K562 (cell line): ENCODE data around the gene MCCD1. TPM values are rescaled to one million over a fixed set of nuclear protein-coding genes. Genes with fewer than 3 reads are reported as not detected.

Source experiments
- CEBPG ChIP-seq, 3 experiments: fragments of 200-800 bp in 1 of 3; sonication (Bioruptor generic) in 1 of 3; sonication (generic) in 1 of 3; formaldehyde crosslinking in 1 of 3; IDR thresholded peaks in 2 of 3; conservative IDR thresholded peaks in 1 of 3; 2 replicates each; pipeline versions ENCODE4 v1.6.1 to v1.8.0; 2016 to 2022; ENCODE audit warnings: missing compliant biosample characterization in 2 of 3, missing genetic modification characterization in 2 of 3, mild to moderate bottlenecking in 1 of 3, missing genetic modification reagents in 1 of 3
- CGGBP1 ChIP-seq: fragments of 250-450 bp; sonication (Bioruptor Pico); IDR thresholded peaks from 2 replicates; pipeline ENCODE4 v1.9.0; 2021; ENCODE audit warnings: mild to moderate bottlenecking
- FOXK1 ChIP-seq: sonication (generic); formaldehyde crosslinking; IDR thresholded peaks from 2 replicates; pipeline ENCODE4 v1.8.0; 2022; ENCODE audit warnings: missing genetic modification reagents, mild to moderate bottlenecking, borderline replicate concordance
- GABPB1 ChIP-seq: sonication (generic); formaldehyde crosslinking; IDR thresholded peaks from 2 replicates; pipeline ENCODE4 v1.8.0; 2022; ENCODE audit warnings: mild to moderate bottlenecking, missing genetic modification reagents
- MCM7 ChIP-seq, 2 experiments: fragments of 450-650 bp; IDR thresholded peaks; 2 replicates each; pipeline ENCODE4 v1.6.1; 2016 to 2018
- NR2C2 ChIP-seq, 2 experiments: fragments of 200-800 bp in 1 of 2; sonication (Bioruptor generic) in 1 of 2; sonication (generic) in 1 of 2; formaldehyde crosslinking in 1 of 2; IDR thresholded peaks; 2 replicates each; pipeline versions ENCODE4 v1.6.1 to v1.8.0; 2016 to 2022; ENCODE audit warnings: mild to moderate bottlenecking in 1 of 2, missing compliant biosample characterization in 1 of 2, missing genetic modification characterization in 1 of 2, missing genetic modification reagents in 1 of 2
- PREB ChIP-seq: sonication (generic); formaldehyde crosslinking; IDR thresholded peaks from 2 replicates; pipeline ENCODE4 v1.8.1; 2023; ENCODE audit warnings: mild to moderate bottlenecking, missing genetic modification reagents
- SMAD4 ChIP-seq: fragments of 250-450 bp; sonication (Bioruptor Pico); conservative IDR thresholded peaks from 2 replicates; pipeline ENCODE4 v1.8.0; 2021; ENCODE audit warnings: inconsistent platforms, mild to moderate bottlenecking, moderate library complexity
- SPI1 ChIP-seq: IDR thresholded peaks from 2 replicates; pipeline ENCODE4 v1.6.1; 2011; ENCODE audit warnings: low read depth, low read length, control low read depth, borderline replicate concordance
- YY1 ChIP-seq, 3 experiments: IDR thresholded peaks; 2 replicates each; pipeline ENCODE4 v1.6.1; 2011; ENCODE audit warnings: low read length in 2 of 3, mild to moderate bottlenecking in 2 of 3, moderate library complexity in 2 of 3, borderline replicate concordance in 1 of 3, control low read depth in 1 of 3, low read depth in 1 of 3; ENCODE audit not compliant: insufficient read depth in 3 of 3, insufficient replicate concordance in 2 of 3, control insufficient read depth in 1 of 3, insufficient read length in 1 of 3; ENCODE audit errors: extremely low read depth in 1 of 3
- ZC3H11A ChIP-seq: IDR thresholded peaks from 2 replicates; pipeline ENCODE4 v1.6.1; 2012; ENCODE audit warnings: low read depth, low read length, improper control_type of control experiment
- ZNF239 ChIP-seq: fragments of 250-450 bp; sonication (Bioruptor Pico); IDR thresholded peaks from 2 replicates; pipeline ENCODE4 v1.4.0; 2020; ENCODE audit warnings: mild to moderate bottlenecking
- polyA plus RNA-seq, 8 experiments: library from polyadenylated mRNA; depleted of rRNA in 4 of 8; stranded (reverse) in 5 of 8; unstranded in 3 of 8; fragments of >200 nt; fragmentation: Nextera tagmentation in 2 of 8; fragmentation: Illumina TruSeq in 1 of 8; extraction: Ambion mirVana in 2 of 8; extraction: Trizol in 1 of 8; gene quantifications; 2 replicates each; pipeline versions ENCODE4 v1.2.1 to v1.2.3, GENCODE V29; 2011 to 2014; ENCODE audit warnings: inconsistent platforms in 1 of 8, missing spikeins in 1 of 8
- total RNA-seq, 7 experiments: library from RNA; depleted of rRNA in 6 of 7; stranded (reverse); fragments of >200 nt in 6 of 7; fragmentation: Illumina TruSeq in 2 of 7; extraction: Trizol in 2 of 7; gene quantifications; 2 replicates each; pipeline versions ENCODE4 v1.2.1 to v1.2.3, GENCODE V29; 2011 to 2021; ENCODE audit warnings: low replicate concordance in 1 of 7
- TF ChIP-seq, protein P1 (sequence below): fragments of 250-450 bp; sonication (Bioruptor Pico); IDR thresholded peaks from 2 replicates; pipeline ENCODE4 v1.5.0; 2021
- TF ChIP-seq, protein P2 (sequence below): sonication (generic); formaldehyde crosslinking; IDR thresholded peaks from 2 replicates; pipeline ENCODE4 v1.8.0; 2023; ENCODE audit warnings: missing genetic modification reagents, mild to moderate bottlenecking, borderline replicate concordance
- TF ChIP-seq, protein P3 (sequence below): fragments of 250-450 bp; sonication (Bioruptor Pico); IDR thresholded peaks from 2 replicates; pipeline ENCODE4 v1.5.0; 2021; ENCODE audit warnings: mild to moderate bottlenecking, moderate library complexity

The MCCD1 gene
- total and polyA plus RNA-seq, 9 of the 15 experiments (the other 6 are each of a cell fraction or from before 2014, with no cell fraction given) = not detected

DNA sequence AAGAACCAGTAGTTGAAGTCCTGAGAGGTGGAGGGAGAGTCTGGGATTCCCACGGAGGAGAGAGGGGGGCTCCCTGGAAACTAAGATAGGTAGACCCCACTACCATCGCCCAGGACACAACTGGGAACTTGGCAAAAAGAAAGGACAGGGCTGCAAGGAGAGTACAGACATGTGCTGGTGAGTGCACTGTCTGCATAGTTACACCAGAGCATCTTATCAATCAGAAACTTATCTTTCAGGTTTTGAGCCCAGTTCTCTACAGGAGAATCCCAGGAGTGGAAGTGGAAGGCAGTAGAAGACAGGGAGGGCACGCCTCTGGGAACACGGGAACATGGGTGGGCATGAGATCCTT lies 30.8 kb downstream of the MCCD1 start (continued):
- no peak for TF ChIP-seq CEBPG (CRISPR knock-in tag; IDR thresholded peaks at IDR 0.05)
- TF ChIP-seq CEBPG (tag; conservative IDR thresholded peaks at IDR 0.05 in 1 of 2, IDR thresholded peaks at IDR 0.05 in 1 of 2) = no peak
- TF ChIP-seq GABPB1 = 0 out of 2 replicates have a peak, but pooled peaks have one; percentile 6
- no peak for TF ChIP-seq FOXK1 (CRISPR knock-in tag)
- TF ChIP-seq SPI1 = no peak
- no peak for TF ChIP-seq MCM7 (IDR thresholded peaks at IDR 0.05)
- TF ChIP-seq, protein P1, sequence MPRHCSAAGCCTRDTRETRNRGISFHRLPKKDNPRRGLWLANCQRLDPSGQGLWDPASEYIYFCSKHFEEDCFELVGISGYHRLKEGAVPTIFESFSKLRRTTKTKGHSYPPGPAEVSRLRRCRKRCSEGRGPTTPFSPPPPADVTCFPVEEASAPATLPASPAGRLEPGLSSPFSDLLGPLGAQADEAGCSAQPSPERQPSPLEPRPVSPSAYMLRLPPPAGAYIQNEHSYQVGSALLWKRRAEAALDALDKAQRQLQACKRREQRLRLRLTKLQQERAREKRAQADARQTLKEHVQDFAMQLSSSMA (CRISPR knock-in tag) = no peak
- no peak for TF ChIP-seq SMAD4 (CRISPR knock-in tag)
- TF ChIP-seq CGGBP1 (CRISPR knock-in tag) = no peak
- TF ChIP-seq YY1 (IDR thresholded peaks at IDR 0.05; ENCODE audit: borderline replicate concordance in 1 of 3, control insufficient read depth in 1 of 3, extremely low read depth in 1 of 3, insufficient read depth in 3 of 3, insufficient read length in 1 of 3, insufficient replicate concordance in 2 of 3, low read depth in 1 of 3, low read length in 2 of 3) = no peak
- TF ChIP-seq NR2C2 (CRISPR knock-in tag; IDR thresholded peaks at IDR 0.05) = no peak
- no peak for TF ChIP-seq NR2C2 (tag; IDR thresholded peaks at IDR 0.05)
- TF ChIP-seq ZC3H11A = no peak
- TF ChIP-seq PREB (CRISPR knock-in tag) = no peak
- no peak for TF ChIP-seq ZNF239 (CRISPR knock-in tag)
- TF ChIP-seq, protein P2, sequence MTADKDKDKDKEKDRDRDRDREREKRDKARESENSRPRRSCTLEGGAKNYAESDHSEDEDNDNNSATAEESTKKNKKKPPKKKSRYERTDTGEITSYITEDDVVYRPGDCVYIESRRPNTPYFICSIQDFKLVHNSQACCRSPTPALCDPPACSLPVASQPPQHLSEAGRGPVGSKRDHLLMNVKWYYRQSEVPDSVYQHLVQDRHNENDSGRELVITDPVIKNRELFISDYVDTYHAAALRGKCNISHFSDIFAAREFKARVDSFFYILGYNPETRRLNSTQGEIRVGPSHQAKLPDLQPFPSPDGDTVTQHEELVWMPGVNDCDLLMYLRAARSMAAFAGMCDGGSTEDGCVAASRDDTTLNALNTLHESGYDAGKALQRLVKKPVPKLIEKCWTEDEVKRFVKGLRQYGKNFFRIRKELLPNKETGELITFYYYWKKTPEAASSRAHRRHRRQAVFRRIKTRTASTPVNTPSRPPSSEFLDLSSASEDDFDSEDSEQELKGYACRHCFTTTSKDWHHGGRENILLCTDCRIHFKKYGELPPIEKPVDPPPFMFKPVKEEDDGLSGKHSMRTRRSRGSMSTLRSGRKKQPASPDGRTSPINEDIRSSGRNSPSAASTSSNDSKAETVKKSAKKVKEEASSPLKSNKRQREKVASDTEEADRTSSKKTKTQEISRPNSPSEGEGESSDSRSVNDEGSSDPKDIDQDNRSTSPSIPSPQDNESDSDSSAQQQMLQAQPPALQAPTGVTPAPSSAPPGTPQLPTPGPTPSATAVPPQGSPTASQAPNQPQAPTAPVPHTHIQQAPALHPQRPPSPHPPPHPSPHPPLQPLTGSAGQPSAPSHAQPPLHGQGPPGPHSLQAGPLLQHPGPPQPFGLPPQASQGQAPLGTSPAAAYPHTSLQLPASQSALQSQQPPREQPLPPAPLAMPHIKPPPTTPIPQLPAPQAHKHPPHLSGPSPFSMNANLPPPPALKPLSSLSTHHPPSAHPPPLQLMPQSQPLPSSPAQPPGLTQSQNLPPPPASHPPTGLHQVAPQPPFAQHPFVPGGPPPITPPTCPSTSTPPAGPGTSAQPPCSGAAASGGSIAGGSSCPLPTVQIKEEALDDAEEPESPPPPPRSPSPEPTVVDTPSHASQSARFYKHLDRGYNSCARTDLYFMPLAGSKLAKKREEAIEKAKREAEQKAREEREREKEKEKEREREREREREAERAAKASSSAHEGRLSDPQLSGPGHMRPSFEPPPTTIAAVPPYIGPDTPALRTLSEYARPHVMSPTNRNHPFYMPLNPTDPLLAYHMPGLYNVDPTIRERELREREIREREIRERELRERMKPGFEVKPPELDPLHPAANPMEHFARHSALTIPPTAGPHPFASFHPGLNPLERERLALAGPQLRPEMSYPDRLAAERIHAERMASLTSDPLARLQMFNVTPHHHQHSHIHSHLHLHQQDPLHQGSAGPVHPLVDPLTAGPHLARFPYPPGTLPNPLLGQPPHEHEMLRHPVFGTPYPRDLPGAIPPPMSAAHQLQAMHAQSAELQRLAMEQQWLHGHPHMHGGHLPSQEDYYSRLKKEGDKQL (CRISPR knock-in tag) = 0 out of 2 replicates have a peak, but pooled peaks have one; percentile 48
- TF ChIP-seq, protein P3, sequence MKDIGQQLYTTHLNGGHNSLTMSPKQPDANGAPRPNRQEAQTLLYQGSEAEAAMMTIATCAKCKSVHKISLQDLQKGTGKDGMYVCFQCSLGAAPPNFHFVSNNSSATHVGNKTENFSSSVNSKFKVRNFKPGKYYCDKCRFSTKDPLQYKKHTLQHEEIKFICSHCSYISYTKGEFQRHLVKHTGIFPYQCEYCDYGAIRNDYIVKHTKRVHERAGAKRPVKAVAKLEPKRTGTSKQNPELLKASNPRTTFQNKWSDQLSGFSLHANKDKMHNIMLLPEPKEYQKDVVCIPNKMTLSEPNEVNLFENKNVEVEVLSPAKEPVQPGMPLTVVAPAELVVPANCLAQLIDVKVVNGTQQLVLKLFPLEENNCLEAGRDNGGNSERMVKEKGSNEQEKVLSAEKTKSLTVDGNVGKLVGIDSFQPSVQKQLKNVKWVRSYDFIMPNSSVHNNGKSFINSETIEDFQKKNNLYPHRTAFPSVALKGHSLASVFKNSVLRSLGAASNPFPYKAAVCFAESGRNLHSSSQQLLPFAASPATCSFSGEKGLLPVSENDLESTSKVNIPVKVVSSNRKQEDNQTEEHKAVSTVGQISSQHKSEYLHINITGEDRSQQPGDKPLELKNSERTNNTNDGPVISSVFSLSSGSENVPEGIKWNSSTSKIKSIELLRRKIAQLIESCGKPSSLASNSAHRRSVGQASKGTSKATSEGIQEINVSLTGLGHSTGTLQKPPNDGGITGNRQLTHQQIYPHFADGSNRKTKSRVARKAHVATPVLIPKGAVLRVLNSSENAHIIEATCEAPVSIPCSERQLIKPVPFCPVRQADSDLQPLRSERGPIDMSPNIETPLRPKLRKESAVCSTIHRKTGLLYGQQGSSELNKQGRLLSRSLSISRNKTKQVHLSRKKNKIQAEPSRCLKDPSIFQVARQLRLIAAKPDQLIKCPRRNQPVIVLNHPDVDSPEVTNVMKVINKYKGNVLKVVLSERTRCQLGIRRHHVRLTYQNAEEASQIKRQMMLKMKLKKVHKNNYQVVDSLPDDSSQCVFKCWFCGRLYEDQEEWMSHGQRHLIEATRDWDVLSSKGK = no peak
